Smooth muscle cell of the umbilical artery (primary cell): ENCODE data around the gene SMO. TPM values are rescaled to one million over a fixed set of nuclear protein-coding genes. Genes with fewer than 3 reads are reported as not detected.

Source experiments
- total RNA-seq: library from RNA; depleted of rRNA; stranded (reverse); fragments of >200 nt; gene quantifications from 2 replicates; pipeline ENCODE4 v1.2.3, GENCODE V29; 2014

The SMO gene
- 20.0 and 28.8 TPM in 2 replicates for total RNA-seq

GRCh38 chr7:129188372-129188891, at the start of gene SMO:
TSS of gene SMO (plus strand) at chr7:129188633. CDS start at chr7:129189152, 519 bp downstream.

GRCh38 chr7:129144095-129144833, 44.2 kb upstream of the SMO start, which contains the start of gene TSPAN33:
TSS of gene TSPAN33 (plus strand) at chr7:129144707. CDS start at chr7:129144981, 274 bp downstream.

GRCh38 chr7:129224251-129225205, 36.1 kb downstream of the SMO start, which contains the start of gene AHCYL2:
TSS of gene AHCYL2 (plus strand) at chr7:129225030.

Other genes starting within 250 kb of the SMO start
- 76.0 and 77.8 TPM in 2 replicates for gene TNPO3, start 133.5 kb upstream of the SMO start, total RNA-seq
- 0.09 and 1.2 TPM in 2 replicates for gene TSPAN33, start 43.9 kb upstream of the SMO start, total RNA-seq
- 14.3 and 14.7 TPM in 2 replicates for gene AHCYL2, start 36.4 kb downstream of the SMO start, total RNA-seq
- gene STRIP2, start 245.8 kb downstream of the SMO start, total RNA-seq, result 3.3 and 9.8 TPM in 2 replicates